ENCODE data around the gene TXLNB. TPM values are rescaled to one million over a fixed set of nuclear protein-coding genes. Genes with fewer than 3 reads are reported as not detected.

The TXLNB gene
- total and polyA plus RNA-seq, 7 experiments from 2014 or later: 0.12 to 1.1 (median 0.65) TPM

DNA sequence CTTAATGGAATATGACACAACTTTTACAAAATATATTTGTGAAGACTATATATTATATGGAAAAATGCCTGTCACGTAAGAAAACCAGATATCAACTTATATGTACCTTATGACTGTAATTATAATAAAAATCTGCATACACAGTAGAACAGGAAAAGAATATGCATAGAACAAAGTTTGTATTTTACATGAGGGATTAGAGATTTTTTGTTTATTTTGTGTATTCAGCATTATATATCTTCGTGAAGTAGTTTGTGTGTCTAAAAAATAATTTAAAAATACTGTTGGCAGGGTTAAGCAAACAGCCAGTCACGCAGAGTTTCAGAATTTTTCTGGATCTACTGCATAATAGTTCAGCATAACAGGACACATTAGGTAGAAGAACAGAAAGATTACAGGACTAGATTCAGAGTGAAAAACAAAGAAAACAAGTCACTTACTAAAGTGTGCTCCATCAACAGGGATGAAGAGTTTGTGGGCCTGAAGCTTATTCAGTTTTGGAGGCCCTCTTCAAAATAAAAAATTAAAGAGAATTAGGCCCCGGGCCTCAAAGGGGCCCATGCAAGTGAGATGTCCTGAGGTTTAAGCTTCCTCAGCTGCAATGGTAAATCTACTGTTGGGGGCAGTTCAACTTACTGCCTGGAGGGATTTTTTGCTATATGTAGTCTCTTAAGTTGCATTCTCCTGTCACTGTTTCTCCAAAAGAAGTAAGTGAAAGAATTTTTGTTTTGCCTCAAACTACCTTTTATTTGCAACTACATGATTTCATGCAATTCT lies 16.3 kb downstream of the TXLNB start:
- Histone ChIP-seq H3K9me3 (ENCODE audit: control insufficient read depth in 2 of 3, low read length in 3 of 3) (no peaks in the 10 kb centered on the region), H3K27ac (ENCODE audit: low read depth, low read length) (no peak overlapping the region), H3K4me3 (ENCODE audit: low read length) (no peak overlapping the region), H3K4me1 (ENCODE audit: control insufficient read depth in 2 of 2, insufficient read depth in 2 of 2, low read length in 2 of 2) (peaks cover 4 to 7% of the 10 kb centered on the region in 2 donors), H3K27me3 (ENCODE audit: control insufficient read depth in 2 of 2, insufficient read depth in 2 of 2, low read length in 2 of 2) (no peaks in the 10 kb centered on the region), H3K36me3 (ENCODE audit: control insufficient read depth in 2 of 3, insufficient read depth in 3 of 3, low read length in 3 of 3) (no peaks in the 10 kb centered on the region)
- ChIA-PET CTCF (interaction anchor here (0.6 to 1.2 kb wide), 2 partner anchors 56 to 460 kb away, joined by 3 to 6 read pairs; no protein-coding TSS in a partner anchor), POLR2A (no interaction called here)
- DNase-seq (no peak), ATAC-seq (no peak)
- H3K9me3 Mint-ChIP-seq: no peaks in the 10 kb centered on the region
- H3K4me3 Mint-ChIP-seq: no peak overlapping the region
- peak overlapping the region in 5 of 9 donors; percentile 13 to 89 (median 55) for H3K27ac Mint-ChIP-seq
- peaks cover 11 to 49% (median 20%) of the 10 kb centered on the region in 7 donors for H3K4me1 Mint-ChIP-seq
- intact Hi-C loops (cut with micrococcal nuclease): no loop called here
- H3K27me3 Mint-ChIP-seq: no peaks in the 10 kb centered on the region
- peaks cover 0 to 12% (median 4%) of the 10 kb centered on the region in 5 donors for H3K36me3 Mint-ChIP-seq

- DNase-seq (no peak), ATAC-seq (peak; percentile 34)
- intact Hi-C loops (cut with micrococcal nuclease): no loop called here
- Mint-ChIP-seq H3K4me1 (peaks cover 0 to 13% (median 3%) of the 10 kb centered on the region in 7 donors), H3K4me3 (no peak overlapping the region), H3K9me3 (no peaks in the 10 kb centered on the region), H3K36me3 (peaks cover 0 to 21% (median 7%) of the 10 kb centered on the region in 5 donors), H3K27ac (no peak overlapping the region), H3K27me3 (no peaks in the 10 kb centered on the region)
- Histone ChIP-seq H3K27ac (ENCODE audit: low read depth, low read length) (no peak overlapping the region), H3K4me1 (ENCODE audit: control insufficient read depth in 2 of 2, insufficient read depth in 2 of 2, low read length in 2 of 2) (no peaks in the 10 kb centered on the region), H3K36me3 (ENCODE audit: control insufficient read depth in 2 of 3, insufficient read depth in 3 of 3, low read length in 3 of 3) (no peaks in the 10 kb centered on the region), H3K4me3 (ENCODE audit: low read length) (no peak overlapping the region), H3K9me3 (ENCODE audit: control insufficient read depth in 2 of 3, low read length in 3 of 3) (no peaks in the 10 kb centered on the region), H3K27me3 (ENCODE audit: control insufficient read depth in 2 of 2, insufficient read depth in 2 of 2, low read length in 2 of 2) (no peaks in the 10 kb centered on the region)
- ChIA-PET CTCF (no interaction called here), POLR2A (interaction anchor here (1.0 kb wide), 1 partner anchor 18 kb away, joined by 3 read pairs; no protein-coding TSS in a partner anchor)
Observed at GRCh38 chr6:139271056-139271455, 20.7 kb downstream of the TXLNB start.

DNA sequence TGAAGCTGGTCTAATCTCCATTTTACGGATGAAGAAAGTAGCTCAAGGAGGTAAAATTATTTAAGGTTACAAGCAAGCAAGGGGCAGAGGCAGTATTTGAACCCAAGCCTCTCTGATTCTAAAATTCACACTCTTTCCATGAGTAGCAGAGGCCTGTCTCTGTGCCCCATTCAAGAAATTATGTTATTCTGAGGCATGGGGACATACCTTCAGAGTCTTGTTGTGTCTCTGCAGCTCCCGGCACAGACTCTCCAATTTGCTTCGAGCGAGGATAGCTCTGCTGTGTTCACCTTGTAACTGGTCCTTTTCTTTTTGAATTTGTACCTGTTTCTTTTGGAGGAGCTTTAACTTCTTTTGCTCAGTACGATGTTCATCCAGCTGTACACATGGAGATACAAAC lies 21.5 kb downstream of the TXLNB start:
- Mint-ChIP-seq H3K36me3 (peaks cover 0 to 26% (median 7%) of the 10 kb centered on the region in 5 donors), H3K27me3 (no peaks in the 10 kb centered on the region), H3K4me3 (no peak overlapping the region), H3K27ac (no peak overlapping the region), H3K4me1 (peaks cover 0 to 6% (median under 1%) of the 10 kb centered on the region in 7 donors), H3K9me3 (no peaks in the 10 kb centered on the region)
- H3K9me3 ChIP-seq (ENCODE audit: control insufficient read depth in 2 of 3, low read length in 3 of 3): no peaks in the 10 kb centered on the region
- H3K4me1 ChIP-seq (ENCODE audit: control insufficient read depth in 2 of 2, insufficient read depth in 2 of 2, low read length in 2 of 2): no peaks in the 10 kb centered on the region
- intact Hi-C loops (cut with micrococcal nuclease): no loop called here
- ChIA-PET POLR2A (interaction anchor here (1.0 kb wide), 1 partner anchor 17 kb away, joined by 3 read pairs; no protein-coding TSS in a partner anchor), CTCF (no interaction called here)
- DNase-seq: no peak
- no peak overlapping the region for H3K27ac ChIP-seq (ENCODE audit: low read depth, low read length)
- H3K36me3 ChIP-seq (ENCODE audit: control insufficient read depth in 2 of 3, insufficient read depth in 3 of 3, low read length in 3 of 3): no peaks in the 10 kb centered on the region
- H3K4me3 ChIP-seq (ENCODE audit: low read length): no peak overlapping the region
- no peaks in the 10 kb centered on the region for H3K27me3 ChIP-seq (ENCODE audit: control insufficient read depth in 2 of 2, insufficient read depth in 2 of 2, low read length in 2 of 2)
- no peak for ATAC-seq

GRCh38 chr6:139265512-139266190 lies 26.1 kb downstream of the TXLNB start:
- intact Hi-C loops (cut with micrococcal nuclease): loop anchor here in 1 of 2 donors (2.0 kb wide), 1 partner anchor 17 kb away; no protein-coding TSS in a partner anchor
- Mint-ChIP-seq H3K27ac (peak overlapping the region in 1 of 9 donors; percentile 47), H3K4me3 (no peak overlapping the region), H3K36me3 (peaks cover 0 to 16% (median 4%) of the 10 kb centered on the region in 5 donors), H3K4me1 (peaks cover 10 to 17% (median 15%) of the 10 kb centered on the region in 7 donors), H3K27me3 (no peaks in the 10 kb centered on the region), H3K9me3 (no peaks in the 10 kb centered on the region)
- Histone ChIP-seq H3K36me3 (ENCODE audit: control insufficient read depth in 2 of 3, insufficient read depth in 3 of 3, low read length in 3 of 3) (no peaks in the 10 kb centered on the region), H3K4me3 (ENCODE audit: low read length) (no peak overlapping the region), H3K9me3 (ENCODE audit: control insufficient read depth in 2 of 3, low read length in 3 of 3) (no peaks in the 10 kb centered on the region), H3K4me1 (ENCODE audit: control insufficient read depth in 2 of 2, insufficient read depth in 2 of 2, low read length in 2 of 2) (peaks cover 7 to 10% of the 10 kb centered on the region in 2 donors), H3K27ac (ENCODE audit: low read depth, low read length) (no peak overlapping the region), H3K27me3 (ENCODE audit: control insufficient read depth in 2 of 2, insufficient read depth in 2 of 2, low read length in 2 of 2) (no peaks in the 10 kb centered on the region)
- no peak for ATAC-seq
- POLR2A ChIA-PET: interaction anchor here (1.4 kb wide), 1 partner anchor 25 kb away, joined by 3 read pairs; no protein-coding TSS in a partner anchor
- CTCF ChIA-PET: interaction anchor here (0.6 to 1.3 kb wide), 2 partner anchors 47 to 105 kb away, joined by 5 to 9 read pairs; no protein-coding TSS in a partner anchor
- DNase-seq: no peak

GRCh38 chr6:139262519-139263300 lies 29.1 kb downstream of the TXLNB start:
- ATAC-seq: peak; percentile 85
- peak overlapping the region; percentile 62 to 89 (median 83) for H3K27ac Mint-ChIP-seq
- peaks cover 0 to 9% (median 7%) of the 10 kb centered on the region in 5 donors for H3K36me3 Mint-ChIP-seq
- Histone ChIP-seq H3K27ac (ENCODE audit: low read depth, low read length) (peak overlapping the region; percentile 14), H3K4me3 (ENCODE audit: low read length) (peak overlapping the region; percentile 34), H3K9me3 (ENCODE audit: control insufficient read depth in 2 of 3, low read length in 3 of 3) (no peaks in the 10 kb centered on the region), H3K27me3 (ENCODE audit: control insufficient read depth in 2 of 2, insufficient read depth in 2 of 2, low read length in 2 of 2) (no peaks in the 10 kb centered on the region), H3K4me1 (ENCODE audit: control insufficient read depth in 2 of 2, insufficient read depth in 2 of 2, low read length in 2 of 2) (peaks cover 7 to 10% of the 10 kb centered on the region in 2 donors), H3K36me3 (ENCODE audit: control insufficient read depth in 2 of 3, insufficient read depth in 3 of 3, low read length in 3 of 3) (no peaks in the 10 kb centered on the region)
- ChIA-PET POLR2A (interaction anchor here (0.6 to 1.8 kb wide), 9 partner anchors 12 to 112 kb away, joined by 3 to 5 read pairs (median 3); partner anchors contain the start of gene CITED2), CTCF (interaction anchor here (0.7 to 1.2 kb wide), 5 partner anchors 18 to 43 kb away, joined by 3 to 6 read pairs (median 4); partner anchors contain the start of gene TXLNB)
- DNase-seq: peak in 8 of 9 donors; percentile 24 to 56 (median 38)
- H3K4me1 Mint-ChIP-seq: peaks cover 17 to 33% (median 25%) of the 10 kb centered on the region in 7 donors
- intact Hi-C loops (cut with micrococcal nuclease): loop anchor here (1.0 to 5.0 kb wide), 3 partner anchors 11 to 60 kb away; partner anchors contain the start of gene TXLNB (in 2 of the 2)
- no peaks in the 10 kb centered on the region for H3K9me3 Mint-ChIP-seq
- peak overlapping the region; percentile 45 to 85 (median 77) for H3K4me3 Mint-ChIP-seq
- no peaks in the 10 kb centered on the region for H3K27me3 Mint-ChIP-seq

Data from naive thymus-derived CD4-positive, alpha-beta T cell (primary cell).